Loucy (cell line): ENCODE measurements around the gene PRDM8.
A peak's percentile ranks its signal among the peaks of the same experiment; 100 is the strongest.

Experiments used
- EZH2phosphoT487 ChIP-seq: fragments of 200-600 bp; IDR thresholded peaks from 2 replicates; pipeline ENCODE4 v1.6.1; 2018; ENCODE audit warnings: antibody characterized with exemption, mild to moderate bottlenecking, moderate library complexity, borderline replicate concordance
- TF ChIP-seq, protein P1 (sequence below): fragments of 200-600 bp; sonication (generic); conservative IDR thresholded peaks from 2 replicates; pipeline ENCODE4 v1.5.1; 2014; ENCODE audit warnings: mild to moderate bottlenecking, antibody characterized with exemption, low read length

GRCh38 chr4:80184825-80185756, 12.2 kb upstream of the PRDM8 start:
- TF ChIP-seq, protein P1, sequence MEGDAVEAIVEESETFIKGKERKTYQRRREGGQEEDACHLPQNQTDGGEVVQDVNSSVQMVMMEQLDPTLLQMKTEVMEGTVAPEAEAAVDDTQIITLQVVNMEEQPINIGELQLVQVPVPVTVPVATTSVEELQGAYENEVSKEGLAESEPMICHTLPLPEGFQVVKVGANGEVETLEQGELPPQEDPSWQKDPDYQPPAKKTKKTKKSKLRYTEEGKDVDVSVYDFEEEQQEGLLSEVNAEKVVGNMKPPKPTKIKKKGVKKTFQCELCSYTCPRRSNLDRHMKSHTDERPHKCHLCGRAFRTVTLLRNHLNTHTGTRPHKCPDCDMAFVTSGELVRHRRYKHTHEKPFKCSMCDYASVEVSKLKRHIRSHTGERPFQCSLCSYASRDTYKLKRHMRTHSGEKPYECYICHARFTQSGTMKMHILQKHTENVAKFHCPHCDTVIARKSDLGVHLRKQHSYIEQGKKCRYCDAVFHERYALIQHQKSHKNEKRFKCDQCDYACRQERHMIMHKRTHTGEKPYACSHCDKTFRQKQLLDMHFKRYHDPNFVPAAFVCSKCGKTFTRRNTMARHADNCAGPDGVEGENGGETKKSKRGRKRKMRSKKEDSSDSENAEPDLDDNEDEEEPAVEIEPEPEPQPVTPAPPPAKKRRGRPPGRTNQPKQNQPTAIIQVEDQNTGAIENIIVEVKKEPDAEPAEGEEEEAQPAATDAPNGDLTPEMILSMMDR, result peak; percentile 18; the same call in 1 of the 2 replicates
- no peak for TF ChIP-seq EZH2phosphoT487
